GM12875 (cell line): ENCODE measurements around the gene FOXO6.

Source experiments
- H3K4me3 ChIP-seq: one replicate; pipeline ENCODE4 v1.5.1; 2011; ENCODE audit warnings: low read depth, low read length, control low read depth
- CTCF ChIP-seq: IDR thresholded peaks from 2 replicates; pipeline ENCODE4 v1.5.1; 2011; ENCODE audit warnings: low read depth, mild to moderate bottlenecking, control low read depth, inconsistent platforms, low read length, moderate library complexity, borderline replicate concordance; ENCODE audit not compliant: insufficient read depth

Gene FOXO6

GRCh38 chr1:41382480-41383090 lies 21.4 kb downstream of the FOXO6 start:
- no peak for TF ChIP-seq CTCF

GRCh38 chr1:41383094-41383852 lies 22.0 kb downstream of the FOXO6 start:
- no peak for TF ChIP-seq CTCF
- H3K4me3 ChIP-seq, result no peak overlapping the region

More at GRCh38 chr1:41382480-41383090, 21.4 kb downstream of the FOXO6 start:
- H3K4me3 ChIP-seq, result no peak overlapping the region

GRCh38 chr1:41384579-41384978 lies 23.3 kb downstream of the FOXO6 start:
- no peak overlapping the region for H3K4me3 ChIP-seq

GRCh38 chr1:41385398-41386195 lies 24.4 kb downstream of the FOXO6 start:
- no peak for TF ChIP-seq CTCF
- H3K4me3 ChIP-seq, result no peak overlapping the region

More at GRCh38 chr1:41384579-41384978, 23.3 kb downstream of the FOXO6 start:
- no peak for TF ChIP-seq CTCF

GRCh38 chr1:41386196-41386663 lies 25.0 kb downstream of the FOXO6 start:
- TF ChIP-seq CTCF, result no peak
- no peak overlapping the region for H3K4me3 ChIP-seq

- no peak for TF ChIP-seq CTCF
- H3K4me3 ChIP-seq, result no peak overlapping the region
These were observed 26.4 kb downstream of the FOXO6 start for GRCh38 chr1:41387667-41388091.
